NCI-H526 treated with DMSO at 0.1 percent for 48 hours (cell line): ENCODE measurements around the gene GRIP2.

Experiments used
- DNase-seq: peaks from one replicate; lab custom pipeline; 2025; lab: John Stamatoyannopoulos, UW

The GRIP2 gene

DNA sequence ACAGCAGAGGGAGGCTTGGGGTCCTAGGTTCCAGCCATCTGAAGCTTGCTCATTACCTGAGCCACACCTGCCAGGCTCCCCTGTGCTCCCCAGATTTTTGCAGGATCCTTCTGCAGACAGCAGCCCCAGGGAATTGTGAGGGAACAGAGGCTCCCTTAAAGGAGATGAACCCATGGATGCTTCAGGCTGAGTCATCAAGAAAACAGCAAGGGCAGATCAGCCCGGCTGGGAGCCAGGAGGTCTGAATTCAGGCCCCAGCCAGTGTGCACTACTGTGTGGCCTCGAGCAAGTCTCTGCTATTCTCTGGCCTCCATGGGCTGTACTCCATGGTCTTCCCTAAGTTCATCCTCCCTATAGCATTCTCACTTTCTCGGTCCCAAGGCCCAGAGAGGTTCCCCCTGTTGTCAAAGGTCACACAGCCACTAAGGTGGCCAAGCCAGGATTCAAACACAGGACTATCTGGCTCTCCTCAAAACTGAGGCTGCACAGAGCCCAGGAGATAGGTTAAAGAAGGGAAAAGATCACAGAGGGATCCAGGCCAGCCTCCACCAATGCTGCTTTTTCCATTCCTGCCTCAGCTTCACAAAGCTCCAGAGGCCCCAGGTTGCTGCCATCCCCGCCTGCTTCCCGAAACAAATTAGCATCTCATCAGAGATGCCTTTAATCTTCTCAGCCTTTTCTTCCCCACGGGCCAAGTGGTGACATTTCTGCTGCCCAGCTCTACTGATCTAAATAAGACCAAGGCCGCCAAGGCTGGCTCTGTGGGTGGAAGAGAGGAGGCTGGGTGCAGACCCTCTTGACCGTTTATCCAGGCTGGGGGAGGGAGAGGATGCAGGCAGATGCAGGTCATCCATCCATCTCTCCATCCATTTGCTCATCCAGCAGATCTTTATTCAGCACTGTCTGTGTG is 21.2 kb upstream of the GRIP2 start:
- DNase-seq, result no peak

DNA sequence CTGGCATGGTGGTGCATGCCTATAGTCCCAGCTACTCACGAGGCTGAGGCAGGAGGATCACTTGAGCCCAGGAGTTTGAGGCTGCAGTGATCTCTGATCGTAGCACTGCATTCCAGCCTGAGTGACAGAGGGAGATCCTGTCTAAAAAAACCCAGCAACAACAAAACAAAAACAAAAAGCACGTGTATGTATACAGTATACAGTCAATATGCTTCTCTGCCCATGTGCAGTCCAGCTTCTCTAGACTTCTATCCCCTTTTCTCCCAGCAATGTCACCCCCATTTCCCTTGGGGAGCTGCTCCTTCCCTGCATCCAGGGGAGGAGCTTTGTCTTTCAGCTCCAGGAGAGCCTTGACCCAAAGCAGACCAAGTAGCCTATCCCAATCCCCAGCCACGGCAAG is 20.0 kb upstream of the GRIP2 start:
- no peak for DNase-seq

DNA sequence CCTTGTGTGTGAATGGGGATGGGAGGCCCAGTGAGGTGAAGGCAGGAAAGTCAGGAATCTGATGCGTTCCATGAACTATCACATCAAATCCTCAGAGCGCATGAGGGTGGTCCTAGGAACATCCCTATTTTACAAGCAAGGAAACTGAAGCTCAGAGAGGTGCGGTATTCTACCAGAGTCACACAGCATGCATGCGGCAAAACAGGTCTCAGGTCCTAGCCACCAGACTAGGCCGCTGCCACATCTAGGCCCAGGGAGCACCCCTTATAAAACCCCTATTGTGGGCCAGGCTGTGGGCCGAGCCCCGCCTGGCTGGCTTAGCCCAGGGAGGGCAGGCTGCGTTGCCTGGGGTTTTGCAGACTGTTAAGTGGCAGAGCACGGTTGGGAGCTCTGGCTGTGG is 17.9 kb upstream of the GRIP2 start:
- DNase-seq, result no peak

DNA sequence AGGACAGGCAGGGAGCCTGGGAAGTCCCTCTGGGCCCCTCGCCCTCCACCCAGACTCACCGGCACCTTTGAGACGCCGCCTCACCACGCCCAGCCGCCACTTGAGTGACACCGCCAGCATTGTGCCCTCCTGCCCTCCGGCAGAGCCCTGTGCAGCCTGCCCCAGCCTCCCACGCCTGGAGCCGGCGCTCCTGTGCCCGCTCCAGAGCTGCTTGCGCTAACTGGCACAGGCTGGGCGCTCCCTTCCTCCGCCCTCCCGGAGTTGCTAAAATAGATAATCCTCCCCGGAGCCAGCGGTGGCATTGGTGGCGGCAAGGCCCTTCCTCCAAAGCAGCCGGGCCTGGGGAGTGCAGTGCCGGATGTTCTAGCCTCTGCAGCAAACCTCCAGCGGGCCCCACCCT is 15.7 kb upstream of the GRIP2 start:
- DNase-seq, result no peak

DNA sequence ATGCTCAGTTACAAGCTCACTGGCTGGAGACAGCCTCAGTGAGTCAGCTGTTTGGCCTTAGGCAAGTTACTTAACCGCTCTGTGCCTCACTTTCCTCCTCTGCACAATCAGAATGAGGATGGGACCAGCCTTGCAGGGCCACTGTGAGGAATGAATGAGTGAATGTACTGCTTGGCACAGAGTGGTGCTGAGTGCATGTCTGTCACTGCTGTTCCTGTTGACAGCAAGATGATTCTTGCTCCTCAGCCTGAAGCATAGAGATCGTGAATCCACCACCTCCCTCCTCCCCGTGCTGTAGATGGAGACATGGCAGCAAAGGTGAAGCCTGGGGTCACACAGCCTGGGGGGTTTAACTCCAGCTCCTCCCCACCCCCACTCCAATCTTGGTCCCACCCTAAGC is 14.6 kb upstream of the GRIP2 start:
- no peak for DNase-seq

DNA sequence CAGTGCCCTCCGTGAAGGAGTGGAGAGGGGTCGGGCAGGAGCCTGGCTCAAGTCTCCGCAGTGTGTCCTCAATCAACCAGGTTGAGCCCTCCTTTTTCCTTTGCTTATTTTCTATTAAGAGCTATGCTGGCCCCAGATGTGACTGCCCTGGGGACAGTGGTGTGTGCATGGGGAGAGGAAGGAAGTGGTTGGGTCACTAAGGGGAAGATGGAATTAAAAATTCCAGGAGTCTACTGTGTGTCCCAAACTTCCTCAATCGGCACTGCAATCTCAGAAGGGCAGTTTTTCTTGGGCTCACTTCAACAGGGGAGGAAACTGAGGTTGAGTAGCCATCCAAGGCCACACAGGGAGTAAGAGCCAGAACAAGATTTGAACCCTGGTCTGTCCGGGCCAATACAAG is 13.7 kb upstream of the GRIP2 start:
- DNase-seq, result no peak

DNA sequence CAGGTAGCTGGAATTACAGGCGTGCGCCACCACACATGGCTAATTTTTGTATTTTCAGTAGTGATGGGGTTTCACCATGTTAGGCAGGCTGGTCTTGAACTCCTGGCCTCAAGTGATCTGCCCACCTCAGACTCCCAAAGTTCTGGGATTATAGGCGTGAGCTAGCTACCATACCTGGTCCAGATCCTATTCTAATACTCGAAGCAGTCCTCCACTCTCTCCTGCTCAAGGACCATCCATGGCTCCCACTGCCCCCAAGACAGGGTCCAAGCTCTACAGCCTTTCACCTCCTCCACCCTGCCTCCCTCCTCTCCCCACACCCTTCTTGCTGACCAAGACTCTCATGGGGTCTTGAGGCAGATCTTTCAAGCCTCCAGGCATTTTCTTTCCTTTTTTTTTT is 12.6 kb upstream of the GRIP2 start:
- DNase-seq, result no peak

DNA sequence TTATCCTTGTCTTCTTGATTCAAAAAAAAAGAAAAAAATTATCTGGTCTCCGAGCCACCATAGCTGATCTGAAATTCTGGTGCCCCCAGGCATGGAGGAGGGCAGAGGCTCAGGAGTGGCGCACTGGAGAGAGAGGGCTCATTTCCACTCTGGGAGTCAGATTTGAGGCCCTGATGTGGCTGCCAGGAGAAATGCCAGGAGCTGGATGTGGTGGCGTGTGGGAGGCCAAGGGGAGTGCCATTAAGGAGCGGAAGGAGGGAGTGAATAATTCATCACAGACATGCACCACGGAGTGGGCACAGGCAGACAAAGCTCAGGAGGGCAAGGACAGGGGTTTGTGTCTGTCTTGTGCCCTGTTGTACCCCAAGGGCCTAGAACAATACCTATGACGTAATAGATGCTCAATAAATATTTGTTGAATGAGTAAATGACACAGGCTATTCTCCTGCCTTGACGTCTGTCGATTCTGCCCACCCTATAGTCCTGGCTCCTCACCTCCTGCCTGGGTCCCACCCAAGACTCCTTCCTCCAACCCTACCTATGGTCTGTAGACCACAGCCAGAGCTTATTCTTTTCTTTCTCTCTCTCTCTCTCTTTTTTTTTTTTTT is 12.0 kb upstream of the GRIP2 start:
- no peak for DNase-seq

DNA sequence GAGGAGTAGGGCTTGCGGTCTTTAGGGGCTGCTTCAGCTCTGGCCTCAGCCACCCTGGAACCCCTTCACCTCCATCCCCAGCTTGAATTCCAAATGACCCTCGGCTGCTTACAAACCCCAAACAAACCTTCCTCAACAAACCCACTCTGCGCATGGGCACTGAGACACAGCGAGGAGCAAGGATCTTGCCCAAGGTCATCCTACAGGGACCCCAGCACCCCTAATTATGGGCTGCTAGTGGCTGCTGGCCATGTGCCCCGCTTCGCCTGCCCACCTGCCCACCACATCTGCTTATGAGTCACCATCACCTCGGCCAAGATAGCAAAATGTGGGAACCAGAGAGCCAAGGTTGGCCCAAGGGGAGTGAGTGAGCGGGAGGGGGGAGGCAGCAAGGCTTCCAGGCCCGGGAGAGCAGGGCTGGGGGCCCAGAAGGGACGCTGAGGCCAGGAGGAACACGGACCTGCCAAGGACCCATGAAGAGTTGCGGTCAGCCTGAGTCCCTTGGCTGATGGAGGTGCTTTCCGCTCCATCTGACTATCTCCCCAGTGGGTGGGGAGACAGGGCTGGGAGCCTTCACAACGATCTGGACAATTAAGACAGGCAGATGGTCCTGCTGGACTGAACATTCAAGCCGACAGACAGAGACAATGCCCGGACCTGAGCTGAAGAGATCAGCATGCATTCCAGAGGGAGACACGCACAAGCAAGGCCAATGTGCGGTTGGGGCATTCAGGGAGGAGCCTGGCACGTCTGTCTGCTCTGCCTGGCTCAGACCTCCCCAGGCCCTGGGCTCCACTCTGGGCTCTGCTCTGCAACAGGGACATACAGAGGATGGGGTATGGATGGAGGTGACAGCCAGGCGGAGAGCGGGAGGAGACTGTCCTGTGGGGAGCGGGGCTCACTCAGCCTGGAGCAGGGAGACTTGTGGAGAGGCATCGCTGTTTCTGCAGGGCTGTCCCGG is 10.8 kb upstream of the GRIP2 start:
- no peak for DNase-seq

DNA sequence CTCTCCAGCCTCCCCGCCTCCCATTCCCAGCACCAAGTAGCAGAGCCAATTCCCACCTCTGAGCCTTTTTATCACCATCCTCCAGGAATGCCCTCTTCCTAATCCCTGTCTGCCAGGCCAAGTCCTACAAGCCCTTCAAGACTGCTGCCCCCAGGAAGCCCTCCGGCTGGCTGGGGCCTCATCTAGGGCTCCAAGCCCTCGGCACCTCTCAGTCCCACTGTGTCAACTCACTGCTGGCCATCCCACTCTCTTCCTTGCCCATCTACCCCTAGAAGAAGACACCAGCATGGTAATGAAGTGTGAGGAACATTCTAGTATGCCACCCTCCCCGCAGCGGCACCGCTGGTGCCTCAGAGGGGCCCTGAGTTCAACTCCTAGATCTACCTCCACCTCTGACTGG is 10.0 kb upstream of the GRIP2 start:
- DNase-seq, result no peak

DNA sequence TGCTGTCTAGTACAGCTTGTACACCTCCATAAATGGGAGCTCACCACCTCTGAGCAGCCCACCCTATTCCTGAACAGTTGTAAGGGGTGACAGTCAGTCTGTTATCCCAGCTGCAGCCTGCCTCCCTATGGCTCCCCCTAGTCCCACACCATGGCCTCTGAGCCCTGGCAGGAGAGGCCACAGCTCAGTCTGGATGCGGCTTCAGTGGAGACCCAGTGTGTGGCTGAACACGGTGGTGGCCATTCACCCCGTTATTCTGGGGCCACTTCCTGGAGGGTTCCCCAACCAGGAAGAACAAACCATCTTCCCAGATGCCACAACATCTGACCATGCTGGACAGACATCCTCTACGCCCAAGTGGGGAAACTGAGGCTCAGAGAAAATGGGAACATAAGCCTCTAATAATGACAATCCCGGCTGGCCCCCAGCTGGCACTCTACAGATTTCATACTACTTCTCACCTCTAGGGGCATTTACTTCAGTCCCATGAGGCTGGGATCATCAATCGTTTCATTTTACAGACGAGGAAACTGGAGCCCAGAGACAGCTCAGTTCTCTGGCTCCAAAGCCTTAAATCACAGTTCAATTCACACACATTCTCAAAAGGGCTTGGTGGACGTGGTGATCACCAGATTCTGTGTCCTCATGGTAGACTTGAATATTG is 9.2 kb upstream of the GRIP2 start:
- DNase-seq, result peak; percentile 9

DNA sequence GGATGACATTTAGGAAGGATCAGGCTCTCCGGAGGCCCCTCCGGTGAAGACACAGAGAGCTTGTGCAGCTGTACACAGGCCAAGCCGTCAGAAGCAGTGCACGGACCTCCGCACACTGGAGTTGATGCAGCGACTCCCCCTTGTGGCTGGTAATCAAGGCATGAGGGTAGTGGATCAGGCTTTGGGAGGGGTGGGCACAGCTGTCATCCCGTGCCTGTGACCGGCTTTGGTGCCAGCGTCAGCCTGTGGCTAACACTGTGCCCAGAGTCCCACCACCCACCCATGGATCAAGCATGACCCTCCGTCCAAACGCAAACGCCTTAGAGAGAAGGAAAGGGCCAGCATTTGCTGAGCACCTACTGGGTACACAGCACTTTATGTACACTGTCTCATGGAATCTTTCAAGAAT is 8.2 kb upstream of the GRIP2 start:
- DNase-seq, result peak; percentile 38

DNA sequence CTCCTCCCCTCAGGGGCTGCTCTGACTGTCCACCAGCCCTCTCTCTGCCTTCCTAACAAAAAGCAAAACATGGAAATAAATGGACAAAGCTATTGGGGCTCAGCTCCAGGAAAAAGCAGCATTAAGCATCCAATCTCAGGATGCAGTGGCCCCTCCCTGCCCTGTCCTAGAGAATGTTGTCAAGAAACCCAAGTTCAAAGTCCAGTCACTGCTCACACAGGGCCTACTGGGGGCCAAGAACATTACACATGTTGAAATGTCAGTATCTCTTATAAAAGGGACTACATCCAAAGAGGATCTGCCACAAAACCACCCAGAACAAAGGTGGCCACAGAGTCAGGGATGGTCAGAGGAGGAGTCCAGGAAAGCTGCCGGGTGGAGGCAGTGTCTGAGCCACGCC is 7.6 kb upstream of the GRIP2 start:
- DNase-seq, result no peak

DNA sequence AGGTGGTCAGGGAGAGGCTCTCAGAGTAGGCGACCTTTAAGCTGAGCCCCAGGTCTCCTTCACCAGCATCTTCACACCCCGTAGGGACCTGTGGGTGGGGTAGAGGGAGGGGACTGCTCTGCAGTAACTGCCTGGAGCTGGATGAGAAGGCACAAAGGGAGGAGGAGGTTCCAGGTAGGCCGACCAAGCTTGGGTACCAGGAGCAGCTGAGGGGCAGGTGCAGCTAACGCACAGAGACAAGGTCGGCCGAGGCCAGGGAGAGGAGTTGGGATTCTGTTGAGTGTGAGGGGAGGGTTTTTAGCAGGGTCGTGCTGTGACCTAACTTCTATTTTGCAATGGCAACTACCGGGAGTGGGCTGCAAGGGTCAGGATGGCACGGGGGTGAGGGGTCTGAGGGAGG is 5.9 kb upstream of the GRIP2 start:
- no peak for DNase-seq

DNA sequence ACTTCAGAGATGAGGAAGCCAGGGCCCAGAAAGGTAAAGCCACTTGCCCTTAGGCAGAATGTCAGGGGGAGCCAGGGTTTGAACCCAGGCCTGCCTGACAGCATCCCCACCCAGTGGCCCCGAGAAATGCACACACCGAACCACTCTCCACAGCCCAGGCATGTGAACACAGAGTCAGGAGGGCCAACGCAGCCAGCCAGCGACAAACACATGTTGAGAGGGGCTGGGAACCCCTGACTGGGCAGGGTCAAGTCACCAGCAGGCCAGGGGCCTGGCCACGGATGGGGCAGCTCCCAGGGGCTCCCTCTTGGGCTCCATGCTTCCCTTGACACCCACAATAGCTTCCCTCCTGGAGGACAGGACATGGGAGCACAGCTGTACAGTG is 5.1 kb upstream of the GRIP2 start:
- no peak for DNase-seq

DNA sequence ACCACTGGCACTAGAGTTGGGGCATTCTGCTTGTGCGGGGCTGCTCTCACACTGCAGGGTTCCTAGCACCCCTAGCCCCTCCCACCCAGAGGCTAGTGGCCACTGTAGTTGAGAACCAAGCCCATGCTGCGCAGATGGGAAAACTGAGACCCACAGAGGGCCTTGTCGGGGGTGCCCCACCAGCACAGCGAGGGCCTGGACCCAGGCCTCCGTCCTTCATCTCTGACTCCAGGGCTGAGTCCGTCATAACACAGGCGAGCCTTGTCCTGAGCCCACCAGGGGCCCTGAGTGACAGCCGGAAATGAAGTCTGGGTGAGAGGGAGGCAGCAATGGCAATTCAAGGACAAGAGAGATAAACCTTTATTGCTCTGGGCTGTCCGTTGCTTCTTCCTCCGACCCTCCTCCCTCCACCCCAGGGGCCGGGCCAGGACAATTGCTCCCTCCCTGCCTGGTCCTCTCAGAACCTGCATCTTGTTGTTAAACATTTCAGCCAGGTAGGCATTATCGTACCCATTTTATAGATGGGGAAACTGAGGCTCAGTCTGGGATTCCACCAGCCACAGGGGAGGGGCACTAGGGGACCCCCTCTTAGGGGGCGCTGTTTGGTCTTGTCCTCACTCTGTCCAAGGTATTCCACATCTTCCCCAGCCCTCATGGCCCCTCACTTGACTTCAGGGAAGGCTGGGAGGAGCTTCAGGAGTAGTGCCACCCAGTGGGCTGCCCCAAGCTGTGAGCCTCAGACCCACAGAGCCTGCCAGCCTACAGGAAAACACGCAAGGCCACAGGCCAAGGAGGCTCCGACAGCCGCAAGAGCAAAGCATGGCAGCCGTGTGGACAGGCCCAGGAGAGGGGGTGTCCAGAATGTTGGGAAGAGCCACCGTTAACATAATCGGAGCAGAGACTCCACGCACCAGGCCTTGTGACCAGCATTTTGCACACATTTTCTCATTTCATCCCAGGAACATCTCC is 4.4 kb upstream of the GRIP2 start:
- no peak for DNase-seq

DNA sequence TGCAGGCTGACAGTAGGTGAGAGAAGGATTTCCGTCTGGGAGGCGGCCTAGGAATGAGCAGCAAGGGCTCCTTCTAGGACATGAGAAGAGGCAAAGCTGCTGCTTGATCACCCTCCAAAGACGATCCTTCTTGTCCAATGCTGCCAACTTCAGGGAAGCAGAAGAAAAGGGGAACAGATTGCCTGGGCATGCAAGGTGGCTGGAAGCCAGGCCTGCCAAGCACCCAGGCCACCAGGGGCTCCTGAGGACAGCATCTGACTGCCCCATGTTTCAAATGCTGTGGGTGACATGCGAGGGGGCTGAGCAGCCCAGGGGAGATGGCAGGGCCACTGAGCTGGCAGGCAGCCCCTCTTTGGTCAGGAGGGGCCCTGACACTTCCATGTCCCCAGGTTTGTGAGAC is 3.3 kb upstream of the GRIP2 start:
- DNase-seq, result no peak

DNA sequence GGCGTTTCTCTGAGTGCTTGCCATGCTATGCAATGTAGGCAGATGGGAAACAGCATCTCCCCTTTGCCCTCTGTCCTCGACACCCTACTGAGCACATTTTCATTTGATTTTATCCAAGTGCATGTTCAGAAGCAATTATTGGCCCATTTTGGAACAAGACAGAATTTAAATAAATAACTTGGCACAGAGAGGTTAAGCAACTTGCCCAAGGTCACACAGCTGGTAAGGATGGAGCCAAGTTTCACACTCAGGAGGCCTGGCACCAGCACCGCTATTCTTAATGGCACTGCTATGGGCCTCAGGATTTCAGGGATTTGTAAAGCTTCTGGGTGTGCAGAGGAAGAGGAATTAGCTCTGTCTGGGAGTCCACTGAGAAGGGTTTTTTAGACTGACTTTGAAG is 2.5 kb upstream of the GRIP2 start:
- DNase-seq, result no peak

DNA sequence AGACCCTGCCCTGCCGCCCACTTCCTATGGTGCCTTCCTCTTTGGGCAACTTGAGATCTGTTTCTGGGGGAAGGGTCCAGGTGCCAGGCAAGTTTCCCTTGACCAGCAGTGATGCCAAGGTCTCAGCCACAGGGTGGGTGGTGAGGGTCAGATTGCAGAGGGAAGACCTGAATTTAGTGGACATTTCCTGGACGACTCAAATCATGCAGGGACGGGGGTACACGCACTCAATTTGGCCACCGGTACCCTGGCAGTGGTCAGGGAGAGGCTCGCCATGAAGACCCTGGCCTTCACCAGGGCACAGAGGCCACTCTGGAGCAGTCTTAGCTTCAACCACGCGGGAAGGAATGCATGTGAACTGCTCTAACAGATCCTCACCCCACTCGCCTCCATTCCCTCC is 1.5 kb upstream of the GRIP2 start:
- DNase-seq, result no peak

DNA sequence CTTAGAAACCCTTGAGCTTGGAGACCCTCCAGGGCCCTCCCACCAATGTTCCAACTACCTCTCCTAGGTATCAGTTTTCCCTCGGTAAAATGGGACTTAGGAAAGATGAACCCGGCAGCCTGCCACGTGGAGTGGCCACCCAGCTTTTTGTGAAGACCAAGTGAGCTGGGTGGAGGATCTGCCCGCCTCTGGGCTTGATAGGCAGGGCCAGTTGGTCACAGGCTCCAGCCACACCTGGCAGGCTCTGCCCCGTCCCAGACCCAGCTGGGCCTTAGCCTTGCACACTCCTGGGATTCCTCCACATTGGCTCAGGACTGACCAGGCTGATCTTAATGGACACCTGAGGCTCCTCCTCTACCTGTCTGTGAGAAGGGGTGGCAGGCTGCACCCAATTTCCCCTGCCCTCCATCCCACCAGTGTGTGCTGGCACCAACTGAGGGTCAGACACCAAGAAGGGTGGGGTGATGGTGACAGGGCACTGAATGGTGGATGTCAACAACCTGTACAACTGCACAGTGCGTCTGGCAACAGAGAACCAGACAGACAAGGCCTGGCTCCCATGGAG is 761 bp upstream of the GRIP2 start:
- no peak for DNase-seq

DNA sequence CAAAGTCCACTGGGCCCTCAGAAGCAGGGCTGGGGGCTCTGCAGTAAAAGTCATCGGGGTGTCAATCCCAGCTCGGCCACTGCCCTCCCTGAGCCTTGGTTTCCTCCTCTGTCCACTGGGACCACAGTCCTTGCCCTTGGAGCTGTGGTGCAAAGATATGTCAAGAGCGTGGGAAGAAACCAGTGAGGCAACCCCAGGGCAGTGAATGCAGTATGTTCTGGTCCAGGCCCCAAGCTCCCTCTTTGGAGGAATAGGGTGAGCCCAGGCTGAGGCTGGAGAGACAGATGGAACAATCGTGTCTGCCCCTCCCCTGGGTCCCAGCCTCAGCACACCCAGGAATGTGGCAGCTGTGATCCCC is 779 bp downstream of the GRIP2 start:
- no peak for DNase-seq
